Right lobe of liver (tissue), 6 donors: ENCODE measurements around the gene TBL2. TPM values are rescaled to one million over a fixed set of nuclear protein-coding genes. Genes with fewer than 3 reads are reported as not detected.
"Not testable (repeated sequence)": the region's sequence is repeated elsewhere in the genome, so short reads cannot be mapped to it uniquely, and the experiment has no call there.

ENCODE experiments used
- ATAC-seq, 4 donors: fragments of 200-7000 bp; cut with Tn5 transposase; one replicate each; pipeline ENCODE4 v1.9.1; 2020; ENCODE audit warnings: mild to moderate bottlenecking in 4 of 4, moderate library complexity in 4 of 4
- DNase-seq, 3 donors: peaks; one replicate each; pipeline ENCODE4 v3.0.0-alpha.2; 2020
- H3K27ac ChIP-seq, 3 donors: fragments of 200-600 bp; one replicate each; pipeline ENCODE4 v1.8.0; 2022
- H3K27me3 ChIP-seq, 2 donors: fragments of 200-600 bp; one replicate each; pipeline ENCODE4 v1.8.0; 2022
- H3K36me3 ChIP-seq, 4 donors: fragments of 200-600 bp; sonication (generic) in 1 of 4; one replicate each; pipeline versions ENCODE4 v1.5.1 to v1.8.0; 2017 to 2022; ENCODE audit warnings: control low read depth in 1 of 4
- H3K4me1 ChIP-seq, 4 donors: fragments of 200-600 bp; sonication (generic) in 1 of 4; one replicate each; pipeline versions ENCODE4 v1.5.1 to v1.8.0; 2017 to 2022; ENCODE audit warnings: control low read depth in 1 of 4
- H3K4me3 ChIP-seq, 3 donors: fragments of 200-600 bp; one replicate each; pipeline ENCODE4 v1.8.0; 2022
- H3K9me3 ChIP-seq, 4 donors: fragments of 200-600 bp; sonication (generic) in 1 of 4; one replicate each; pipeline versions ENCODE4 v1.5.1 to v1.8.0; 2017 to 2022; ENCODE audit warnings: control low read depth in 1 of 4
- CTCF ChIP-seq, 4 donors: fragments of 200-600 bp in 3 of 4; fragments of 450-650 bp in 1 of 4; IDR thresholded peaks; one replicate each; pipeline versions ENCODE4 v1.5.1 to v1.8.0; 2016 to 2022; ENCODE audit warnings: antibody characterized with exemption in 4 of 4, mild to moderate bottlenecking in 2 of 4
- POLR2A ChIP-seq: fragments of 450-650 bp; IDR thresholded peaks from one replicate; pipeline ENCODE4 v1.6.1; 2017; ENCODE audit warnings: antibody characterized with exemption, mild to moderate bottlenecking
- WGBS: methylation state at CpG from one replicate; pipeline ENCODE4 v1.1.6; 2018; ENCODE audit warnings: low coverage, low lambda C conversion rate; ENCODE audit not compliant: insufficient coverage; ENCODE audit errors: missing lambda C conversion rate; 5-methylcytosine and 5-hydroxymethylcytosine counted together
- intact Hi-C, 2 donors: fragments of 100-400 bp; cut with DNase I; formaldehyde crosslinking; loops; one replicate each; pipeline versions ENCODE4 v1.11.2 to v1.14.1; 2022
- total RNA-seq, 6 experiments: library from RNA; depleted of rRNA in 2 of 6; stranded (reverse); fragments of >200 nt in 2 of 6; fragmentation: NEBNext Ultra II Directional in 3 of 6; extraction: Animal tissue kit (Norgen Biotek cat#: 25700) in 3 of 6; gene quantifications; one replicate each; pipeline versions ENCODE4 v1.1.0 to v1.2.4, GENCODE V29; 2016 to 2023
- donor health status: DM: no; HTN: yes; CAD: no.
- donor health status: DM: no; HTN: no; CAD: no.
- donor health status: DM: no; HTN: no; CAD: no.
- donor health status: DM: no; HTN: yes; CAD: no.
- donor health status: DM: no; HTN: yes; CAD: no.

TBL2 gene
- total RNA-seq, 6 experiments from 2014 or later: 12.3 to 31.1 (median 16.6) TPM

DNA sequence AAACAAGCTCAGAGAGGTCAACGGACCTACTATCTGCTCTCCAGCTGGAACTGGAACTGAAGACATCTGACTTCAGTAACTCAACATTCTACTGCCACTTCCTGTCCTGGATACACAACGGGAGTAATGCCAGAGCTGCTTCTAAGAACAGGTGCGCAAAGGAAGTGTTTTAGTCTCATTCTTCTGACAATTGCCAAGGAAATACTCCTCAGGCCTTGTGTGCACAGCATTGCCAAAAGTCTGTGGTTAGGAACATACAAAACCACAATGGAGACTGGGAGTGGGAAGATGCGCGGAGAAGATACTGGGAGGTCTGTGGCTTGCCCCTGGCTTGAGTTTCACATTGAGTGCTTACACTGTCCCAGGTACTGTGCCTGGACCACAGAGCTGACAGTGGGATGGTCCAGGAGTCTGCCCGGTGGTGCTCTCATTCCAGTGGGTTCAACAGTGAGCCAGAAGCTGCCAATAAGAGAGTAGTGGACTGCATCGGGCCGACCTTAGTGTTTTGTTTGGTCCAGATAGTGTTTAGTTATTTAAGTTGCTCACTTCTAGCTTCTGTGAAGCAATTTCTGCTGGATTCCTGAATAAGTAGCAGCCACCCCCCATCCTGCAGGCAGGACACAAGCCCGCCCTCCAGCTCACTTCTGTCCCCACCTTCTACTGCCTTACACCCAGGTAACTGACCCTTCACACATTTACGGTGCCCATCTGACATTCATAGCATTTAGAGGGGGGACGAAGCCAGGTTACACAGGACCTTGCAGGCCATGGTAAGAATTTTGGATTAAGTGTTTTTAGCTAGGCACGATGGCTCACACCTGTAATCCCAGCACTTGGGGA lies 10.3 kb downstream of the TBL2 start:
- H3K27ac ChIP-seq: no peak overlapping the region

GRCh38 chr7:73567140-73567539 lies 11.2 kb downstream of the TBL2 start:
- Histone ChIP-seq H3K4me1 (no peaks in the 10 kb centered on the region), H3K9me3 (no peaks in the 10 kb centered on the region), H3K27me3 (no peaks in the 10 kb centered on the region), H3K36me3 (peaks cover 0 to 25% (median 16%) of the 10 kb centered on the region in 4 donors), H3K27ac (no peak overlapping the region), H3K4me3 (no peak overlapping the region)
- no peak for DNase-seq
- intact Hi-C loops: no loop called here
- 88% methylated on average over 1 of the region's 4 CpGs for WGBS
- no peak for ATAC-seq
- TF ChIP-seq POLR2A: no peak
- no peak for TF ChIP-seq CTCF (IDR thresholded peaks at IDR 0.05)

More for the DNA sequence above, 10.3 kb downstream of the TBL2 start:
- intact Hi-C loops: no loop called here
- DNase-seq (no peak), ATAC-seq (peak in 1 of 4 donors; percentile 5)
- H3K9me3 ChIP-seq: no peaks in the 10 kb centered on the region
- peaks cover 0 to 34% (median 23%) of the 10 kb centered on the region in 4 donors for H3K36me3 ChIP-seq
- no peak overlapping the region for H3K4me3 ChIP-seq
- TF ChIP-seq POLR2A (no peak), CTCF (IDR thresholded peaks at IDR 0.05) (no peak)
- WGBS: 78% methylated on average over 6 of the region's 12 CpGs
- no peaks in the 10 kb centered on the region for H3K4me1 ChIP-seq
- no peaks in the 10 kb centered on the region for H3K27me3 ChIP-seq

DNA sequence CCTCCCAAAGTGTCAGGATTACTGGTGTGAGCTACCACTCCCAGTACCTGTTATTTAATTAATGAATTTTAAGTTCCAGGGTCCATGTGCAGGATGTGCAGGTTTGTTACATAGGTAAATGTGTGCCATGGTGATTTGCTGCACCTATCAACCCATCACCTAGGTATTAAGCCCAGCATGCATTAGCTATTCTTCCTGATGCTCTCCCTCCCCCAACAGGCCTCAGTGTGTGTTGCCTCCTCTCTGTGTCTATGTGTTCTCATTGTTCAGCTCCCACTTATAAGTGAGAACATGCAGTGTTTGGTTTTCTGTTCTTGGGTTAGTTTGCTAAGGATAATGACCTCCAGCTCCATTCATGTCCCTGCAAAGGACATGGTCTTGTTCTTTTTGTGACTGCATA lies 11.9 kb downstream of the TBL2 start:
- intact Hi-C loops, H3K27me3 ChIP-seq, DNase-seq, H3K27ac ChIP-seq, H3K4me1 ChIP-seq, H3K9me3 ChIP-seq: not testable (repeated sequence)
- ATAC-seq: peak in 2 of 4 donors; percentile 5 to 9
- H3K4me3 ChIP-seq: peak overlapping the region; percentile 38 to 44 (median 41)
- peaks cover 0 to 18% (median 12%) of the 10 kb centered on the region in 4 donors for H3K36me3 ChIP-seq

- H3K9me3 ChIP-seq: no peaks in the 10 kb centered on the region
- ATAC-seq (peak; percentile 47 to 70 (median 66)), DNase-seq (no peak)
- TF ChIP-seq POLR2A (no peak), CTCF (IDR thresholded peaks at IDR 0.05) (no peak)
- peaks cover 0 to 12% (median 8%) of the 10 kb centered on the region in 4 donors for H3K36me3 ChIP-seq
- WGBS: 20% methylated on average over 6 of the region's 7 CpGs
- no peaks in the 10 kb centered on the region for H3K27me3 ChIP-seq
- no peak overlapping the region for H3K27ac ChIP-seq
- H3K4me1 ChIP-seq: no peaks in the 10 kb centered on the region
- intact Hi-C loops: no loop called here
- H3K4me3 ChIP-seq: peak overlapping the region; percentile 38 to 44 (median 41)
Measured at GRCh38 chr7:73565675-73566340, 12.6 kb downstream of the TBL2 start.
